HepG2 (cell line): ENCODE measurements around the gene FADD. TPM values are rescaled to one million over a fixed set of nuclear protein-coding genes. Genes with fewer than 3 reads are reported as not detected.

Experiments used
- polyA plus RNA-seq, 8 experiments: library from polyadenylated mRNA; depleted of rRNA in 3 of 8; stranded (reverse) in 7 of 8; unstranded in 1 of 8; fragments of >200 nt; fragmentation: Illumina TruSeq in 4 of 8; extraction: Trizol in 4 of 8; gene quantifications; 2 replicates each; pipeline versions ENCODE4 v1.2.1 to v1.2.3, GENCODE V29; 2011 to 2016; ENCODE audit warnings: low read depth in 4 of 8, missing spikeins in 1 of 8, mixed read lengths in 1 of 8; ENCODE audit not compliant: insufficient read depth in 1 of 8
- total RNA-seq, 5 experiments: library from RNA; depleted of rRNA; stranded (reverse); fragments of >200 nt; fragmentation: Illumina TruSeq; extraction: Trizol; gene quantifications; 2 replicates each; pipeline ENCODE4 v1.2.3, GENCODE V29; 2016; ENCODE audit warnings: low read depth in 1 of 5
- TF ChIP-seq, protein P1 (sequence below): sonication (generic); formaldehyde crosslinking; IDR thresholded peaks from 2 replicates; pipeline ENCODE4 v1.5.1; 2020; ENCODE audit warnings: missing genetic modification reagents, mild to moderate bottlenecking, borderline replicate concordance
- TF ChIP-seq, protein P2 (sequence below): IDR thresholded peaks from 2 replicates; pipeline ENCODE4 v1.4.0; 2020; ENCODE audit warnings: mild to moderate bottlenecking, missing genetic modification reagents
- TF ChIP-seq, protein P3 (sequence below): sonication (generic); formaldehyde crosslinking; IDR thresholded peaks from 2 replicates; pipeline ENCODE4 v1.4.0; 2020; ENCODE audit warnings: missing genetic modification reagents

Gene FADD
- total and polyA plus RNA-seq, 2 of the 13 experiments (the other 11 are each of a cell fraction or from before 2014, with no cell fraction given), result 14.2 to 22.2 TPM

DNA sequence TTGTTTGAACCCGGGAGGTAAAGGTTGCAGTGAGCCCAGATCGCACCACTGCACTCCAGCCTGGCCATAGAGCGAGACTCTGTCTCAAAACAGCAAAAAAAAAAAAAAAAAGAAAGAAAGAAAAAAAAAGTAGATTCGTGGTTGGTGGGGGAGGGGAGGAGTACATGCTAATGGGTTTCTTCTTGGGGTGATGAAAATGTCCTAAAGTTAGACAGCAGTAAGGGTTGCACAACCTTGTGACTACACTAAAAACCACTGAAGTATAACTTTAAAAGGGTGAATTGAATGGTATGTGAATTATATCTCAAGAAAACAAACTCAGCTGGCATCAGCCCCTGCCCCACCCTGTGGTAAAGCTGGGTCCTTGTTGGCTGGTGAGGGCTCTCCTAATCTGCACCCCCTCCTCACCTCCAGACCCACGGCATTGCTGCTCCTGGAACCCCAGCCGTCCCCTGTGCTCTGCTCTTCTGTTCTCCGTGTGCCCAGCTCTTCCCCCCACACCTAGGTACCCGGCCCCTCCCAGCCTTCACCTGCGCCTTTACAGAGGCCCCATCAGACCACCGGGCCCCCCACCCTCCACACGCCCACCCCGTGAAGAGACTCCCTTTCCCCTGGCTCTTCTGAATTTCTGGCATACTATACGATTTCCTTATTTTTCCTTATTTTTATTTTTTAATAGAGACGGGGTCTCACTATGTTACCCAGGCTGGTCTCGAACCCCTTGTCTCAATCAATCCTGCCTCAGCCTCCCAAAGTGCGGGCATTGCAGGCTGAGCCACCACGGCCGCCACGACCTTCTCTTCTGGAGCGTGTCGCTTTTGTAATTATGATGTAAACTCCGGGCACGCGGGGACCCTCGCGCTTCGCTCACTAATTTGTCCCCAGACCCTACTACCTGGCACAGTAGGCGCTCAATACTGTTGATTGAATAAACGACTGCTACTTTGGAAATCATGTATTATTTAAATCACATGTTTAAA is 924 bp upstream of the FADD start (continued):
- TF ChIP-seq, protein P1, sequence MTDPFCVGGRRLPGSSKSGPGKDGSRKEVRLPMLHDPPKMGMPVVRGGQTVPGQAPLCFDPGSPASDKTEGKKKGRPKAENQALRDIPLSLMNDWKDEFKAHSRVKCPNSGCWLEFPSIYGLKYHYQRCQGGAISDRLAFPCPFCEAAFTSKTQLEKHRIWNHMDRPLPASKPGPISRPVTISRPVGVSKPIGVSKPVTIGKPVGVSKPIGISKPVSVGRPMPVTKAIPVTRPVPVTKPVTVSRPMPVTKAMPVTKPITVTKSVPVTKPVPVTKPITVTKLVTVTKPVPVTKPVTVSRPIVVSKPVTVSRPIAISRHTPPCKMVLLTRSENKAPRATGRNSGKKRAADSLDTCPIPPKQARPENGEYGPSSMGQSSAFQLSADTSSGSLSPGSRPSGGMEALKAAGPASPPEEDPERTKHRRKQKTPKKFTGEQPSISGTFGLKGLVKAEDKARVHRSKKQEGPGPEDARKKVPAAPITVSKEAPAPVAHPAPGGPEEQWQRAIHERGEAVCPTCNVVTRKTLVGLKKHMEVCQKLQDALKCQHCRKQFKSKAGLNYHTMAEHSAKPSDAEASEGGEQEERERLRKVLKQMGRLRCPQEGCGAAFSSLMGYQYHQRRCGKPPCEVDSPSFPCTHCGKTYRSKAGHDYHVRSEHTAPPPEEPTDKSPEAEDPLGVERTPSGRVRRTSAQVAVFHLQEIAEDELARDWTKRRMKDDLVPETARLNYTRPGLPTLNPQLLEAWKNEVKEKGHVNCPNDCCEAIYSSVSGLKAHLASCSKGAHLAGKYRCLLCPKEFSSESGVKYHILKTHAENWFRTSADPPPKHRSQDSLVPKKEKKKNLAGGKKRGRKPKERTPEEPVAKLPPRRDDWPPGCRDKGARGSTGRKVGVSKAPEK (CRISPR knock-in tag), result no peak
- TF ChIP-seq, protein P2, sequence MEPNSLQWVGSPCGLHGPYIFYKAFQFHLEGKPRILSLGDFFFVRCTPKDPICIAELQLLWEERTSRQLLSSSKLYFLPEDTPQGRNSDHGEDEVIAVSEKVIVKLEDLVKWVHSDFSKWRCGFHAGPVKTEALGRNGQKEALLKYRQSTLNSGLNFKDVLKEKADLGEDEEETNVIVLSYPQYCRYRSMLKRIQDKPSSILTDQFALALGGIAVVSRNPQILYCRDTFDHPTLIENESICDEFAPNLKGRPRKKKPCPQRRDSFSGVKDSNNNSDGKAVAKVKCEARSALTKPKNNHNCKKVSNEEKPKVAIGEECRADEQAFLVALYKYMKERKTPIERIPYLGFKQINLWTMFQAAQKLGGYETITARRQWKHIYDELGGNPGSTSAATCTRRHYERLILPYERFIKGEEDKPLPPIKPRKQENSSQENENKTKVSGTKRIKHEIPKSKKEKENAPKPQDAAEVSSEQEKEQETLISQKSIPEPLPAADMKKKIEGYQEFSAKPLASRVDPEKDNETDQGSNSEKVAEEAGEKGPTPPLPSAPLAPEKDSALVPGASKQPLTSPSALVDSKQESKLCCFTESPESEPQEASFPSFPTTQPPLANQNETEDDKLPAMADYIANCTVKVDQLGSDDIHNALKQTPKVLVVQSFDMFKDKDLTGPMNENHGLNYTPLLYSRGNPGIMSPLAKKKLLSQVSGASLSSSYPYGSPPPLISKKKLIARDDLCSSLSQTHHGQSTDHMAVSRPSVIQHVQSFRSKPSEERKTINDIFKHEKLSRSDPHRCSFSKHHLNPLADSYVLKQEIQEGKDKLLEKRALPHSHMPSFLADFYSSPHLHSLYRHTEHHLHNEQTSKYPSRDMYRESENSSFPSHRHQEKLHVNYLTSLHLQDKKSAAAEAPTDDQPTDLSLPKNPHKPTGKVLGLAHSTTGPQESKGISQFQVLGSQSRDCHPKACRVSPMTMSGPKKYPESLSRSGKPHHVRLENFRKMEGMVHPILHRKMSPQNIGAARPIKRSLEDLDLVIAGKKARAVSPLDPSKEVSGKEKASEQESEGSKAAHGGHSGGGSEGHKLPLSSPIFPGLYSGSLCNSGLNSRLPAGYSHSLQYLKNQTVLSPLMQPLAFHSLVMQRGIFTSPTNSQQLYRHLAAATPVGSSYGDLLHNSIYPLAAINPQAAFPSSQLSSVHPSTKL (CRISPR knock-in tag), result no peak
- TF ChIP-seq, protein P3, sequence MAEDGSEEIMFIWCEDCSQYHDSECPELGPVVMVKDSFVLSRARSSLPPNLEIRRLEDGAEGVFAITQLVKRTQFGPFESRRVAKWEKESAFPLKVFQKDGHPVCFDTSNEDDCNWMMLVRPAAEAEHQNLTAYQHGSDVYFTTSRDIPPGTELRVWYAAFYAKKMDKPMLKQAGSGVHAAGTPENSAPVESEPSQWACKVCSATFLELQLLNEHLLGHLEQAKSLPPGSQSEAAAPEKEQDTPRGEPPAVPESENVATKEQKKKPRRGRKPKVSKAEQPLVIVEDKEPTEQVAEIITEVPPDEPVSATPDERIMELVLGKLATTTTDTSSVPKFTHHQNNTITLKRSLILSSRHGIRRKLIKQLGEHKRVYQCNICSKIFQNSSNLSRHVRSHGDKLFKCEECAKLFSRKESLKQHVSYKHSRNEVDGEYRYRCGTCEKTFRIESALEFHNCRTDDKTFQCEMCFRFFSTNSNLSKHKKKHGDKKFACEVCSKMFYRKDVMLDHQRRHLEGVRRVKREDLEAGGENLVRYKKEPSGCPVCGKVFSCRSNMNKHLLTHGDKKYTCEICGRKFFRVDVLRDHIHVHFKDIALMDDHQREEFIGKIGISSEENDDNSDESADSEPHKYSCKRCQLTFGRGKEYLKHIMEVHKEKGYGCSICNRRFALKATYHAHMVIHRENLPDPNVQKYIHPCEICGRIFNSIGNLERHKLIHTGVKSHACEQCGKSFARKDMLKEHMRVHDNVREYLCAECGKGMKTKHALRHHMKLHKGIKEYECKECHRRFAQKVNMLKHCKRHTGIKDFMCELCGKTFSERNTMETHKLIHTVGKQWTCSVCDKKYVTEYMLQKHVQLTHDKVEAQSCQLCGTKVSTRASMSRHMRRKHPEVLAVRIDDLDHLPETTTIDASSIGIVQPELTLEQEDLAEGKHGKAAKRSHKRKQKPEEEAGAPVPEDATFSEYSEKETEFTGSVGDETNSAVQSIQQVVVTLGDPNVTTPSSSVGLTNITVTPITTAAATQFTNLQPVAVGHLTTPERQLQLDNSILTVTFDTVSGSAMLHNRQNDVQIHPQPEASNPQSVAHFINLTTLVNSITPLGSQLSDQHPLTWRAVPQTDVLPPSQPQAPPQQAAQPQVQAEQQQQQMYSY, result no peak
